GM19372 (cell line): ENCODE results near the gene RBMS3.
"Not testable (repeated sequence)": the region's sequence is repeated elsewhere in the genome, so short reads cannot be mapped to it uniquely, and the experiment has no call there.

Experiments used
- ATAC-seq: cut with Tn5 transposase; IDR thresholded peaks from one replicate; pipeline ENCODE4 v1.9.1; 2021; ENCODE audit warnings: mild to moderate bottlenecking, low read depth, moderate library complexity; ENCODE audit not compliant: unreplicated experiment

Gene RBMS3

GRCh38 chr3:29335943-29336342, 55.1 kb downstream of the RBMS3 start:
- ATAC-seq = no peak

GRCh38 chr3:29337565-29337964, 56.7 kb downstream of the RBMS3 start:
- ATAC-seq = no peak

- ATAC-seq = no peak
These were observed 57.5 kb downstream of the RBMS3 start for GRCh38 chr3:29338377-29338776.

GRCh38 chr3:29339016-29339833, 58.4 kb downstream of the RBMS3 start:
- ATAC-seq = no peak

GRCh38 chr3:29344154-29344553, 63.3 kb downstream of the RBMS3 start:
- ATAC-seq = no peak

- no peak for ATAC-seq
These were observed 64.1 kb downstream of the RBMS3 start for GRCh38 chr3:29344935-29345334.

- no peak for ATAC-seq
These were observed 64.8 kb downstream of the RBMS3 start for GRCh38 chr3:29345516-29346300.

GRCh38 chr3:29346828-29347227, 66.0 kb downstream of the RBMS3 start:
- no peak for ATAC-seq

GRCh38 chr3:29347412-29347811, 66.5 kb downstream of the RBMS3 start:
- ATAC-seq = no peak

- no peak for ATAC-seq
These were observed 67.4 kb downstream of the RBMS3 start for GRCh38 chr3:29348316-29348715.

GRCh38 chr3:29349049-29349448, 68.2 kb downstream of the RBMS3 start:
- no peak for ATAC-seq

GRCh38 chr3:29353807-29354206, 72.9 kb downstream of the RBMS3 start:
- ATAC-seq = no peak

- ATAC-seq = no peak
These were observed 74.0 kb downstream of the RBMS3 start for GRCh38 chr3:29354894-29355293.

- ATAC-seq = no peak
These were observed 75.2 kb downstream of the RBMS3 start for GRCh38 chr3:29356062-29356461.

GRCh38 chr3:29360289-29360688, 79.4 kb downstream of the RBMS3 start:
- ATAC-seq = not testable (repeated sequence)

GRCh38 chr3:29363110-29363509, 82.2 kb downstream of the RBMS3 start:
- no peak for ATAC-seq

GRCh38 chr3:29370021-29370420, 89.2 kb downstream of the RBMS3 start:
- no peak for ATAC-seq

- no peak for ATAC-seq
These were observed 89.9 kb downstream of the RBMS3 start for GRCh38 chr3:29370476-29371420.

- no peak for ATAC-seq
These were observed 92.3 kb downstream of the RBMS3 start for GRCh38 chr3:29373131-29373680.

- no peak for ATAC-seq
These were observed 93.4 kb downstream of the RBMS3 start for GRCh38 chr3:29374226-29374625.
